GM21447 (cell line): ENCODE measurements around the gene PACS2.

Experiments
- ATAC-seq: cut with Tn5 transposase; IDR thresholded peaks from one replicate; pipeline ENCODE4 v1.9.1; 2021; ENCODE audit not compliant: unreplicated experiment

The PACS2 gene

DNA sequence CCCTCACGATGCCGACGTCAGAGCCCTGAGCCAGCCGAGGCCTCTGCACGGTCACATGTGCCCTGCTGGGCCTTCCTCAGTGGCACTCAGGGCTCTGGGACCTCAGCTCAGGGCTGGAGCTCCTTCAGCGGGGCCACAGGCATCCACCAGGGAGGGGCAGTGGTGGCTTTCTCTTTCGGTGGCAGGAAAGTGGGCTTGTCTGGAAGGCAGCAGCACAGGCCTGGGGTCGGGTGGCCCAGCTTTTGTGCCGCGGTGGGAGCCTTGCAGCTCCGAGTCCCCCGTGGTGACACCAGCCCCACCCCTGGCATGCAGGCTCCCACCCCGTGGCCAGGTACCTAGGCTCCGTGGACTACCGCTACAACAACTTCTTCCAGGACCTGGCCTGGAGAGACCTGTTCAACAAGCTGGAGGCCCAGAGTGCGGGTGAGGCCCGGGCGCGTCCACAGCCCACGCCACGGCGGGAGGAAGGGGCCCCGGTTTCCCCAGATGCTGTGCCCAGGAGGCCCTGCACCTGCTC is 69.6 kb downstream of the PACS2 start:
- ATAC-seq, result no peak

DNA sequence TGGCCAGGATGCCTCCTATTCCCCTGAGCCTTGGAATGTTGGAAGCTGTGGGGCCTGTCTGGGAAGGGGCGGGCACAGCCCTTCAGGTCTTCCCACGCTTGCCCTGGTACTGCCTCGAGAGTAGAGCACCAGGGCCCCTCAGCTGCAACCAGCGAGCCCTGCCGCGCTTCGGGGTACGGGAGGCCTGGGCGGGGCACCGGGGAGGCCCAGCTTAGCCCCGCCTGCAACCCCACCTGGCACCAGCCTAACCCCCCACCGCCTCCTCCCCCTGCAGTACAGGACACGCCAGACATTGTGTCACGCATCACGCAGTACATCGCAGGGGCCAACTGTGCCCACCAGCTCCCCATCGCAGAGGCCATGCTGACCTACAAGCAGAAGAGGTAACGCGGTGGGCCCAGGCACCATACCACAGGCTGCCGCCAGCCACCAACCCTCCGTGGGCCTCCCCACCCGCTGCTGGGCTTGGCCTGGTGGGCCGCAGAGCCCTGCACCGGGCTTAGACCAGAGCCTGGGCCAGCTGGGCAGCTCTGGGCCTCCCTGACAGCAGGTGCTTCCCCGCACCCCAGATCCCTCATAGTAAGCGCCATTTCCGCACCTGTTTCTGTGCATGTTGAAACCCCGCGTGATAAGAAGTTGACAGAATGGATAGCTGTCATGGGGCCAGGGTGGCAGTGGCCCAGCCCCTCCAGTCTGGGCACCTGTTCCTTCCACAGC is 70.2 kb downstream of the PACS2 start:
- no peak for ATAC-seq

DNA sequence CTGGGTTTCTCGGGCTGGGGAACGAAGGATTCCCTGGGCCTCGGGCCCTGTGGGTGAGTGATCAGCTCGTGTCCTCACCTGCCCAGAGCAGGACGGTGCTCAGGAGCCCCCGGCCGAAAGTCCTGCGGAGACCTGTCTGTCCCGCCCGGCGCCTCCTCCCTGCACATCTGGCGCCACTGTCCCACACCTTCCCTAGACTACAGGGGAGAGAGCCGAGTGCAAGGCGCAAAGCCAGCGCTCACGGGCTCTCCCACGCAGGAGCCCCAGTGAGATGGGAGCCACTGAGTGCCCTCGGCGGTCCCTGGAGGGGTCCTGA is 70.7 kb downstream of the PACS2 start:
- ATAC-seq, result no peak

DNA sequence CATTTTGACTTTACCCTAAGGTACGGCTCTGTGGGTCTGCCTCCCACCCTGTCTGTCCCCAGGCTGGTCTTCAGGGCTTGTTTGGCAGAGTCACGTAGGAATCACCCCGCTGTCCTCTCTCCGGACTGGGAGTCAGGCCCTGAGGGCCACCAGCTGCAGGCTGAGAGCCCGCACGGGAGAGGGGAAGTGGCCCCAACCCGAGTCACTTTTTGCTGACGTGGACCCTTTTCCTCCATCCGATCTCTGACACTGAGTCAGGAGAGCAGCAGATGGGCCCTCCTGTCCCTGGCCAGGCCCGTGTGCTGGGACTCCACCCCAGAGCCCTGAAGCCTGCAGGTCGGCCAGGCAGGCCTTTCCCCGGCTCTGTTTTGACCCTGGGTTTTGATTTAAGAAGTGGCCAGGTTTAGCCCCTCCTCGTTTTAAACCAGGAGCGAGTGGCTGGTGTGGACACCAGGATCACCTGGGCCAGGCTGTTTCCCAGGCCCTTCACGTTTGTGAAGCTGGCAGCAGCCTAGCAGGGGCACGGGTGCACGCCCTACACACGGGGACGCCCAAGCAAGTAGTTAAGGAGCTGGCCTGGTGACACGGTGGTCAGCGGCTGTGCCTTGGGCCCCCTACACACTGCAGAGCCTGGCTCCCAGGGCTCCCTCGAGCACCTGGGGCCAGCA is 71.3 kb downstream of the PACS2 start:
- no peak for ATAC-seq

DNA sequence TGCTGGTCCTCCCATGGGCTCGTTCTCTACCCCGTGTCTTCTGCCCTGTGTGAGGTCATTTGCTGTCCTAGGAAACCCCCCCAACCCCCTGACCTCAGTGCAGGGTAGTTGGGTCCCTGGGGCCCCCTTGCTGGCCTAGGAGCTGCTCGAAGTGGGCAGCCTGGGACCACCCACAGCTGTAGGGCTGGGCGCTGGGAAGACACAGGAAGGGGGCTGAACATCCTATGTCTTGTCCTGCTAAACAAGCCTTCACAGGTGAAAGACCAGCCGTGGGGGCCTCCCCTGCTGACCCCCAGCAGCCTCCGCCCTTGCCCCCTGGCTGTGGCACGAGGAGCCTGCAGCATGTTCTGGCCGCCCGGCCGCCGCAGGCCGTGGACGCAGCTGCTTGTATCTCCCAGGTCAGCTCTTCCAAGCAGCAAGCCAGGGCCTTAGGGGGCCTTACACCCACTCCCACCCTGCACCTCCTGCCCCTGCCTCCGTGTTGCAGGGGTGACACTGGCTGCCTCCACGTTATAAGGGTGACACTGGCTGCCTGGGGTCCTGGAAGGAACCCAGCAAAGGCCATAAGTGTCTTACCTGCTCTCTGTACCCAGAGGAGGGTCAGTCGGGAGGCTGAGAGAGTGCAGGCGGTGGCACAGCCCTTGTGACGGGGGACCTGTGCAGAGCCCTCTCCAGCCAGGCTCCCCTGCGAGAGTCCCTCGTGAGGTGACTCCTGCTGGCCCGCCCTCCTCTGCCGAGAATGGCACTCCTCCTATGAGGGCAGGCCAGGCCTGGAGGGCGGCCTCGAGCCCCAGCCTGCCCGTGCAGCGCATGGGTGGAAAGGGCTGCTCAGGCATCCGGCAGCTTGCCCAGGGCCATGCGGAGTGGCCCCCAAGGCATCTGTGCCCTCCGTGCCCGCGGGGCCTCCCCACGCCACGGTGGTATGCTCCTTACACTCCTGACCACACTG is 72.3 kb downstream of the PACS2 start:
- ATAC-seq, result no peak

DNA sequence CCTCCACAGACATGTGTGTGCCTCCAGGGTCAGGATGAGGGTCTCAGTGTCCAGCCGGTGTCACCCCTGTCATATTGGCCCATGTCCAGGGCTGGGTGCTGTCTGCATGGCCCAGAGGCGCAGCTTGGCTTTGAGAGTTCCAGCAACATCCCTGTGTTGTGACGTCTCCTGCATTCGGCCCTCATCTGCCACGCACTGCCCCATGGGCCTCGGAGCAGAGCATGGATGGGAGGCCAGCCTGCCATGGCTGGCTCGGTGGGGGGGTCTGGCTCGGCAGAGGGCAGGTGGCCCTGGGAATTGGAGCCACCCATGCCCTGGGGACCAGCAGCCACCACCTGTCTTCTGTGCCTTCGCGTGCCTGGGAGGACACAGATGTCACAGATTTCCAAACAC is 73.0 kb downstream of the PACS2 start:
- ATAC-seq, result no peak

DNA sequence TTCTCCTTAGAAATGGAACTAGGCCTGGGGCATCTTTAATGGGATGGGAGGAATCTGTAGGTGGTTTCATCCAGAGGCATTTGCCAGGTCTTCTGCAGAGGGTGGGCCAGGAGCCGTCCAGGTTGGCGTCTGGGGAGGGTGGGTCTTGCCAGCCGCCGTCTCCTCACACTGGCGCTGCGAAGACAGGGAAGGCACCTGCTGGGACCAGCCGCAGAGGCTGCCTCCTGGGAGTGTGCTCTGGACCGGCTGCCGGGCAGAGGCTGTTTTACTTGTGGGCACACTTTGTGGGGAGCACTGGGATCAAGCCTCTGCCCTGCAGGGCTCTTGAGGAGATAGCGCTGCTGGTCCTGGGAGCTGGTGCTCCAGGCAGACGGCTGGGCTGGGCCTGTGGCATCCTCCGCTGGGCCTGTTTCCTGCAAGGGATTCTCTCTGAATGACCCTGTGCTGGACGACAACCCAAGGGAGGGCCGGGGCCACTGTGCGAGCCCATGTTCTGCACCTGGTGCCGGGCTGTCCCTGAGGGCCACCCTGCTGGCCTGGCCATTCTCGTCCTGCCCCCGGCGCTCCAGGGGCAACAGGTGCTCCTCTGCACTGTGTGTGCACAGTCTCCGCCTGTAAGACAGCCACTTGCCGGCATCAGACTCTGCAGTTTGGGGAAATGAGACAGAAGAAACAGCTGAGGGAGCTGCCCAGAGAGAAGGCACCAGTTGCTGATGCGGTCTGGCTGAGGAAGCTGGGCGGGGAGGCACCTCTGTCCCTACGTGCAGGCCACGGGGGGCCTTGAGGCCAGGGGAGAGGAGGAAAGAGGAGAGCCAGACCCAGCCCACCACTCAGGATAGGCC is 73.8 kb downstream of the PACS2 start:
- no peak for ATAC-seq

DNA sequence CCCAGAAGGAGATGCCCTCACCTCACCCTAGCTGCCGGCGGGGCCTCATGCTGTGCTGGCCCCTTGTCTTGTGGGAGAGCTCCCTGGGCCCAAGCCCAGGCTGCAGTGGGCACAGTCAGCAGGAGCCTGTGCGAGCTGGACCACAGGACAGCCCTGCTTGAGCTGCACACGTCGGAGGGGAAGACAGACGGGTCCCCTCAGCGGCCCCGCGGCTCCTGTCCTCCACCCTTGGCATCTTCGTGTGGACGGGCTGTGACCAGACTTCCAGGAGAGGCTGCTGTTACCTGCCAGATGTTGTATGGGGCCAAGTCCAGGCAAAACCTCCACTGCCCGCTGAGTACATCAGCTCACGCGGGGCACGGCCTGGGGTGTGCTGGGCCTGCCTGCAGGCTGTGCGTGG is 74.4 kb downstream of the PACS2 start:
- ATAC-seq, result no peak

DNA sequence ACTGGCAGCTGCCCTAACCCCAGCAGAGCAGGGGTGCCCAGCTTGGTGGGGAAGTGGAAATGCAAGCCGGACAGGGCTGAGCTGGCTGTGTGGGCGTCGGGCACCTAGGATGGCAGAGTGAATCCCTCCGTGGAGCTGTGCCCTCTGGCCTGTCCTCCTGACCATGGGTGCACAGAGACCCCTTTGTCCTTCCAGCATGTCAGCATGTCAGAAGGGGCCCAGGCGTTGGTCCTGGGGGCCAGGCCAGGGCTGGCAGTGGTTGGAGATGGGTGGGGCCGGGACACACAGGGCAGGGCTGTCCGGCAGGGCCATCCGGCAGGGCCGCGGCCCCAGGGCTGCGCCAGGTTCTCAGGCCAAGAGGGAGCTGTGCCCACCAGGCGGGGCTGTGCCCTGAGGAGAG is 75.0 kb downstream of the PACS2 start:
- no peak for ATAC-seq

DNA sequence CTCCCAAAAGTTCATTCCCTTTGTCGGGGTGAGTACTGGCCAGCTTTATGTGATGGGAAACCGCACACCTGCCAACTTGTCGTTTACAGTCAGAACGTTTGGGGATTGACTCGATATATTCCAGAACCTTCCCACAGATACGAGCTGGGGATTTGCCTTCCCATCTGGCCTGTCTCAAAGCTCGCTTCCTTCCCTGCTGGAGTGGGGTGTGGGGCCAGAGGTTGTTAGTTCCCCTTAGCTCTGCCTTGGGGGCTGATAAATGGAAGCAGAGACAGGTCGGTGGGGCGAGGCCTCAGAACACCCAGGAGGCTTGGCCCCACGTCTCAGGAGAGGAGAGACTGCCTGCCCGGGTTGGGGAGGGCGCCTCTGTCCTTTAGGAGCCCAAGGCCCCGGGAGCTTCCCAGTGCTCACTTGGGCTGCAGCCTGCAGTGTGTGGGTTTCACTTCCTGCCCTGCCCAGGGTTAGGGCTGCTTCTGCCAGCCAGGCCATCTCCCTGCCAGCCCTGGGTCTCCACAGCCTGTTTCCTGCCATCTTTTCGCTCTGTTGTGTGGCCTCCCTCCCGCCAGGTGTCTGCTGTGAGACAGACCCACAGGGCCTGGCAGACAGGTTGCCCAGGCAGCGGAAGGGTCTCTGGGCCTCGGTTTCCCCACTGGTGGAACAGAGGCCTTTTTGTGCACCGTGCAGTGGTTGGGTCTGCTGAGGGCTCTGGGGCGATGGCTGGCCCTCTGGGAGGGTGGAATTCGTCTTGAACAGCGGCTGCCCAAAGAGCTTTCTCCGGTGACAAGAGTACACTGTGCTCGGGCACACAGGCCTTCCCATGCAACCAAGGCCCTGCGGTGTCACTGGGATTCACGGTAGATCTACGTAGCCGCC is 75.7 kb downstream of the PACS2 start:
- ATAC-seq, result no peak

DNA sequence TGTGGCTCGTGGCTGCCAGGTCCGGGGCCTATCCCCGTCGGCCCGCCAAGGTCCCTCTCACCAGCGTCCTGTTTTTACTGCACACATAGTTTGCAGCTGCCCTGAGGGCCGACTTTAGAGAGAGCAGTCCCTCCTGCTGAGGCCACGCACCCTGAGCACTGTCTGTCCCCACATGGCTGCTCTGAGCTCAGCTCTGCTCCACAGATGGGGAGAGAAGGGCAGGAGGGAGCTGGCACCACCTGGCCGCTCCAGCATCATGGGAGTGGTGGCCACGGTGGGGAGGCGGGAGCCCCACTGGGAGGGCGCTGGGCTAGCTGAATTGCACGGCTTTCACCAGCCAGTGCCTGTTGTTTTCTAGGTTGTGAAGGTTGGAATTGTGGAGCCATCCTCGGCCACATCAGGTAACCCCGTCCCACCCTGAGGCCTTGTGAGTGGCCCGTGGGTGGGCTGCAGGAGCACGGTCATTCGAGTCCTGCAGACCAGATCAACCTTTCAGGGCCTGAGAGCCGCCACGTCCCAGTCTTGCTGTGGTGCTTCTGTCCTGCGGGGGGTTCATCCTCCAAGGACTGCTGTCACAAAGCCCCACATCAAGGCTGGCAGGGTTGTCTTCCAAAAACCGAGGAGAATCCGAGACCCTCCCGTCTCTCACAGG is 76.4 kb downstream of the PACS2 start:
- no peak for ATAC-seq

DNA sequence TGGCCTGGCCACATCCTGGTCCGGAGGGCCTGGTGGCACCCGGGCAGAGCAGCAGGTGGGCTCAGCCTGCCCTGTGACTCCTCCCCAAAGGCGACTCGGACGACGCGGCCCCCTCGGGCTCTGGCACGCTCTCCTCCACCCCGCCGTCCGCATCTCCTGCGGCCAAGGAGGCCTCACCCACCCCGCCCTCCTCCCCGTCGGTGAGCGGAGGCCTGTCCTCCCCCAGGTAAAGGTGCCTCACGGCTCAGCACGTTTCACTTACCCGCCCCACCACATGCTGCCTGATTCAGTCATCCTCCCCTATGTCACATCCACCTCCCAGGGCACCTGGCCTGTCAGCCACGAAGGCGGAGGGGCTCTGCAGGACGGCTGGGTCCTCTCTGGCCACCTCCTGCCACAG is 77.0 kb downstream of the PACS2 start:
- no peak for ATAC-seq

DNA sequence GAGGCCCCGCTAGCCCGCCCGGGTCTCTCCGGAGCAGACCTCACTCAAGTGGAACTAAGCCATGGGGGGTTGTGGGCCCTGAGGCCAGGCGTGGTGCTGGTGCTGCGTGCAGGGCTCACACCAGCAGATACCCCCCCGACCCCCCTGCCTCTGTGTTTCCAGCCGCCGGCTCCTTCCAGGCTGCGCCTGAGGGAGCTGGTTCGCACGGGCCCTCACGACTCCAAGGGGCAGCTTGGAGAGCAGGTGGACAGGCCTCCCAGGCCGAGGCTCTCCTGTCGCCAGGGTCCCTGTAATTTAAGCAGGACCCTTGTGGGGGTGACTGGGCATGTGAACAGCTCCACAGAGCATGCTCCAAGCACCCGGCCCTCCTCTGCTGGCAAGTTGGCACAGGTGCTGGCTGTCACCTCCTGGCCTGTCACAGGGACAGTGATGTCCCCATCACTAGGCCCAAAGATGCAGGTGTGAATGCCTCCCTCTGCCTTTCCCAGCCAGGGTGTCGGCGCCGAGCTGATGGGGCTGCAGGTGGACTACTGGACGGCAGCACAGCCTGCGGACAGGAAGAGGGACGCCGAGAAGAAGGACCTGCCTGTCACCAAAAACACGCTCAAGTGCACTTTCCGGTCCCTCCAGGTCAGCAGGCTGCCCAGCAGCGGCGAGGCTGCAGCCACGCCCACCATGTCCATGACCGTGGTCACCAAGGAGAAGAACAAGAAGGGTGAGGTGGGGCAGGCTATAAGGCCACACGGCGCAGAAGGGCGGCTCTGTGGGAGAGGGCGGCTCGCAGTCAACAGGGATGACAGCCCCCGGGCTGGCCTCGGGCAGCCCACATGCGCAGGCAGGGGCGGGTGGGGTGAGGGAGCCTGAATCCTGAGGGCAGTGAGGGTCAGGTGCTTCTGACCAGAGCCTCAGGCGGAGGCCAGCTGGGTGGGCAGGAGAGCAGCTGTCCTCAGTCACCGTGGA is 77.9 kb downstream of the PACS2 start:
- ATAC-seq, result no peak

DNA sequence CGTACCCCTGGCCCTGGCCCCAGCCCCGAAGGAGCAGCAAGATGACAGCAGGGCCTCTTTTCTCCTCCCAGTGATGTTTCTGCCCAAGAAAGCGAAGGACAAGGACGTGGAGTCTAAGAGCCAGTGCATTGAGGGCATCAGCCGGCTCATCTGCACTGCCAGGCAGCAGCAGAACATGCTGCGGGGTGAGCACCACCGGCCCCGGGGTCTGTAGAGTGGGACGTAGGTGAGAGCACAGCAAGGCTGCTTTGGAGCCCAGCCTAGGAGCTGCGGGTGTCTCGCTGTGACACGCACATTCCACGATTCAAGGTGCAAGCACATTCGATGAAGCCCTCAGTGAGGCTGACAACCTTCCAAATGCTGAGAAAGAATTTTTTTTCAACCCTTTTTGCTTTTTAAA is 78.6 kb downstream of the PACS2 start:
- no peak for ATAC-seq

DNA sequence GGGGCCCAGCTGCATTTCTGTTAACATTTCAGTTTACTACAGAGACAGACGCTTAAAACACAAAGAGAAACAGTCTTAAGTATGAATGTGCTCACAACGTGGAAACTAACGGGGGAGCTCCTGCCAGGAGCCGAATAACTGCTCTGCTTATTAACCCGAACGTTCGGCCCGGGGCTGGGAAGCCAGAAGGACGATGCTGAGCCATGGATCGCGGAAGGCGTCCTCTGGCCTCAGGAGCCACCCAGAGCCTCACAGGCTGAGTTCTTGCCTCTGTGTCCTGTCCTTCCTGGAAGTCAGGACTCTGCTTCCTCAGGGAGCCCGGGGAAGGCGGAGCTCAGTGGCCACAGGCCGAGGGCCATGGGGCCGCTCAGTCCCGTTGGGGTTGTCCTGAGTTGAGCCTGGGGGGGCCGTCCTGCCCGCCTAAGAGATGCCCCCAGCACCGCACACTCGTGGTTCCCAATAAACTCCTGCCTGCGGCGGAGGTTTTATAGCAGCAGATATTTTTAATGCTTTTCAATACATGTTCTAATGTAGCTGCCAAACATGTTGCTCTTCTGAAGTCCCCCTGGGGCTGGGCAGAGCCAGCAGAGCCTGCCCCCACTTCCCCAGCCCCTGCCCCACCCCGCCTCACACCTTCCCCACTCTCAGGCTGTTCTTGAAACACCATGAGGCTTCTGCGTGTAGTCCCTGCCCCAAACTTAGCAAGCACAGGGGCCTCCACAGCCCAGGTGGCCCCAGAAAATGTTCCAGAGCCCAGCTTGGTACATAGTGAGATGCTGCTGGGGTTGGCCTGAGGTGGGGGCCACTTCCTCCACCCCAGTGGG is 80.4 kb downstream of the PACS2 start:
- ATAC-seq, result no peak

DNA sequence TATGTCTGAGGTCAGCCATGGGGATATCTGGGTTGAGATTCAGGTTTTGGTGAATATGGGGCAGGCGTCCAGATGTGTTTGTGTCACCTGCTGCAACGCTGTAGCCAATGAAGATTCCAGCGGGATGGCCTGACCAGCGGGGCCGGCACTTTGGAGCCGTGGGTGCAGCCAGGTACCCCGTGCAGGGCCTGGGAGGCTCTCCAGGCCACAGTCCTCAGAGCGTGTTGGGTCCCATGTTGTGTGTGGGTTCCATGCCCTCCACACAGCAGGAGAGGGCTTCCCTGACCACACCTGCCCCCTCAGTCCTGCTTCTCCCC is 80.9 kb downstream of the PACS2 start:
- no peak for ATAC-seq

DNA sequence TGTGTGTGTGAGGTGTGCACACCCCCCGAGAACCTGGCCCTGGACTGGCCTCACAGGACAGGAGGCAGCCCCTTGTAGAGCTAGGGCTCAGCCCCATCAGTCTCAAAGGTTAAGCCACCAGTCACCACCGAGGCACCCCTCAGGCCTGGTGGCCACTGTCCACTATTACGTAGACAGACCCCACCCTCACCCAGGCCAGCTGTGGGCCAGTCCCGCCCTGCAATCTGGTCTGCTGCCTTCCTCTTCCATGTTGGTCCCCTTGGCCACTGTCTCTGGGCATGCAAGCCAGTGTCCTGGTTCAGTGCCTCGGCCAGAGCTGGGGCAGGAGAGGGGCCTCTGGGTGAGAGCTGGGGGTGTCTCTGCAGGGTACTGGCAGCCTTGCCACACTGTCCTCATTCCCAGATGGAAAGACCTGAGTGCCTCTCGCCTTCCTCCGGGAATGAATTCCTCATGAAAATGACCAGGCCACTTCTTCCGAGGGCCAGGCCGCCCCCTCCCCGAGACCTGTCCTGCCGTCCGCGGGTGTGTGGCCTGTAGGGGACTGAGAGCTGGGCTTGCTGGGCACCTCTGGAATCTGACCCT is 82.9 kb downstream of the PACS2 start:
- no peak for ATAC-seq
